Endothelial cell of umbilical vein (primary cell): ENCODE data around the gene DOP1A. TPM values are rescaled to one million over a fixed set of nuclear protein-coding genes. Genes with fewer than 3 reads are reported as not detected.

Experiments used
- BruUV-seq: library from RNA; stranded (reverse); fragments of 400-500 nt; replicated peaks from 2 replicates; lab custom pipeline; 2021; lab: Mats Ljungman, UMichigan
- CTCF ChIA-PET: fragments of 300-600, 350-600 bp; sonication (Branson Sonifier 250); formaldehyde crosslinking; loops from one replicate; lab custom pipeline; 2021; ENCODE audit warnings: antibody characterized with exemption, inconsistent platforms; lab: Charles Lee
- POLR2A ChIA-PET: fragments of 300-600, 350-600 bp; sonication (Branson Sonifier 250); formaldehyde crosslinking; loops from one replicate; lab custom pipeline; 2021; ENCODE audit warnings: antibody characterized with exemption, inconsistent platforms; lab: Charles Lee
- DNase-seq: peaks from one replicate; pipeline ENCODE4 v3.0.0-alpha.2; 2011; ENCODE audit warnings: low read depth, low spot score
- FAIRE-seq: peaks from 2 replicates; lab custom pipeline; 2011; peaks lifted over from hg19 to GRCh38; lab: Jason Lieb, UNC
- H2AFZ ChIP-seq: 2 replicates; pipeline ENCODE4 v1.6.0; 2012; ENCODE audit warnings: low read depth, low read length, control low read depth, inconsistent platforms
- H3K27ac ChIP-seq: 2 replicates; pipeline ENCODE4 v1.5.1; 2011; ENCODE audit warnings: low read depth, mild to moderate bottlenecking, control low read depth, low read length, moderate library complexity; ENCODE audit not compliant: insufficient read depth
- H3K27me3 ChIP-seq, 2 experiments: 2 replicates each; pipeline versions ENCODE4 v1.6.0 to v1.6.1; 2011; ENCODE audit warnings: low read length in 2 of 2, mixed read lengths in 1 of 2; ENCODE audit not compliant: control insufficient read depth in 2 of 2, insufficient read depth in 2 of 2
- H3K36me3 ChIP-seq, 2 experiments: 2 replicates in 1 of 2; 3 replicates in 1 of 2; pipeline ENCODE4 v1.5.1; 2011; ENCODE audit warnings: low read length in 2 of 2, mild to moderate bottlenecking in 1 of 2, moderate library complexity in 1 of 2; ENCODE audit not compliant: control insufficient read depth in 2 of 2, insufficient read depth in 2 of 2; ENCODE audit errors: extremely low read depth in 1 of 2
- H3K4me1 ChIP-seq: 3 replicates; pipeline ENCODE4 v1.5.1; 2011; ENCODE audit warnings: mild to moderate bottlenecking, low read length; ENCODE audit not compliant: control insufficient read depth, insufficient read depth; ENCODE audit errors: extremely low read depth
- H3K4me2 ChIP-seq: 2 replicates; pipeline ENCODE4 v1.6.1; 2011; ENCODE audit warnings: low read length, control low read depth, mixed read lengths; ENCODE audit not compliant: insufficient read depth
- H3K4me3 ChIP-seq, 3 experiments: fragments of 200-600 bp in 1 of 3; sonication (generic), shearing (Covaris generic) in 1 of 3; replicated peaks in 1 of 3; 2 replicates each; pipeline ENCODE4 v1.5.1; 2011 to 2016; ENCODE audit warnings: control low read depth in 3 of 3, low read length in 3 of 3, mild to moderate bottlenecking in 2 of 3, inconsistent platforms in 1 of 3, low read depth in 1 of 3, moderate library complexity in 1 of 3; ENCODE audit not compliant: insufficient read depth in 1 of 3
- H3K79me2 ChIP-seq: 2 replicates; pipeline ENCODE4 v1.6.0; 2012; ENCODE audit warnings: low read length, inconsistent platforms; ENCODE audit not compliant: control insufficient read depth, insufficient read depth
- H3K9ac ChIP-seq: replicated peaks from 2 replicates; pipeline ENCODE3; 2011; ENCODE audit warnings: low read length, control low read depth; ENCODE audit not compliant: insufficient read depth; ENCODE audit errors: extremely low read depth
- H3K9me1 ChIP-seq: replicated peaks from 3 replicates; pipeline ENCODE4 v1.6.0; 2011; ENCODE audit warnings: mild to moderate bottlenecking, low read length; ENCODE audit not compliant: control insufficient read depth, insufficient read depth; ENCODE audit errors: extremely low read depth
- H3K9me3 ChIP-seq: replicated peaks from 2 replicates; pipeline ENCODE4 v1.5.1; 2012; ENCODE audit warnings: low read length, inconsistent platforms; ENCODE audit not compliant: control insufficient read depth, insufficient read depth
- H4K20me1 ChIP-seq: replicated peaks from 2 replicates; pipeline ENCODE3; 2011; ENCODE audit warnings: mild to moderate bottlenecking, low read length; ENCODE audit not compliant: control insufficient read depth, insufficient read depth; ENCODE audit errors: extremely low read depth
- CTCF ChIP-seq, 2 donors: IDR thresholded peaks; 1 replicate in 1 of 2; 2 replicates in 1 of 2; pipeline ENCODE4 v1.5.1; 2011; ENCODE audit warnings: low read length in 2 of 2, mild to moderate bottlenecking in 2 of 2, moderate library complexity in 2 of 2, control low read depth in 1 of 2, inconsistent platforms in 1 of 2, low read depth in 1 of 2; ENCODE audit not compliant: insufficient read depth in 1 of 2; ENCODE audit errors: extremely low read depth in 1 of 2
- EZH2 ChIP-seq: IDR thresholded peaks from 2 replicates; pipeline ENCODE4 v1.6.1; 2012; ENCODE audit warnings: borderline replicate concordance, low read depth, mild to moderate bottlenecking, moderate library complexity, low read length, inconsistent platforms; ENCODE audit not compliant: severe bottlenecking
- FOS ChIP-seq: IDR thresholded peaks from 2 replicates; pipeline ENCODE4 v1.6.1; 2011; ENCODE audit warnings: mild to moderate bottlenecking, low read length, moderate library complexity, borderline replicate concordance; ENCODE audit not compliant: insufficient read depth
- GATA2 ChIP-seq: IDR thresholded peaks from 2 replicates; pipeline ENCODE4 v1.7.0; 2011; ENCODE audit warnings: low read depth, mild to moderate bottlenecking, moderate library complexity, mixed read lengths, low read length; ENCODE audit not compliant: insufficient read length, insufficient read depth
- JUN ChIP-seq: IDR thresholded peaks from 2 replicates; pipeline ENCODE4 v1.6.1; 2011; ENCODE audit warnings: borderline replicate concordance, low read depth; ENCODE audit not compliant: insufficient read length, insufficient read depth
- MAX ChIP-seq: IDR thresholded peaks from 2 replicates; pipeline ENCODE4 v1.6.1; 2011; ENCODE audit not compliant: insufficient read depth, insufficient read length
- MYC ChIP-seq: IDR thresholded peaks from one replicate; pipeline ENCODE4 v1.6.1; 2011; ENCODE audit warnings: mild to moderate bottlenecking, low read depth, low read length
- POLR2A ChIP-seq: IDR thresholded peaks from 2 replicates; pipeline ENCODE4 v1.6.1; 2012; ENCODE audit warnings: low read depth, mild to moderate bottlenecking, control low read depth, low read length
- POLR2AphosphoS5 ChIP-seq: IDR thresholded peaks from 2 replicates; pipeline ENCODE4 v1.6.1; 2012; ENCODE audit warnings: low read depth, mild to moderate bottlenecking, control low read depth, low read length, moderate library complexity; ENCODE audit not compliant: insufficient read depth
- dilution Hi-C: fragments of 300-500 bp; cut with MboI; formaldehyde crosslinking; loops from one replicate; pipeline ENCODE4 v1.15.0; 2019; ENCODE audit warnings: low sequenced_read_pairs; ENCODE audit not compliant: extremely low pct_ligation_motif_present
- intact Hi-C: fragments of 100-400 bp; cut with micrococcal nuclease; formaldehyde crosslinking; loops from one replicate; pipeline ENCODE4 v1.10.0; 2022
- polyA plus RNA-seq, 4 experiments: library from polyadenylated mRNA; depleted of rRNA in 3 of 4; stranded (reverse) in 3 of 4; unstranded in 1 of 4; fragments of >200 nt; gene quantifications; 2 replicates each; pipeline versions ENCODE4 v1.2.1 to v1.2.3, GENCODE V29; 2011 to 2012; ENCODE audit warnings: missing spikeins in 1 of 4
- total RNA-seq: library from RNA; stranded (reverse); gene quantifications from 2 replicates; pipeline ENCODE4 v1.2.3, GENCODE V29; 2021

Gene DOP1A
- total and polyA plus RNA-seq, 2 donors (not counting 3 experiments of a cell fraction or from before 2014, with no cell fraction given) = 6.3 to 12.3 TPM

- H3K27ac ChIP-seq = peak overlapping the region; percentile 88
Observed at GRCh38 chr6:83199173-83199862, 131.8 kb downstream of the DOP1A start.

More at GRCh38 chr6:83199173-83199862, 131.8 kb downstream of the DOP1A start:
- POLR2A ChIA-PET = interaction anchor here (0.6 kb wide), 2 partner anchors 20 to 317 kb away, joined by 5 to 7 read pairs; no protein-coding TSS in a partner anchor
- no peak overlapping the region for H2AFZ ChIP-seq
- H3K9ac ChIP-seq = peak overlapping the region; percentile 12
- H3K36me3 ChIP-seq = peaks cover 0 to 7% of the 10 kb centered on the region in 2 experiments
- TF ChIP-seq EZH2 (no peak), POLR2AphosphoS5 (no peak), JUN (no peak), FOS (no peak), POLR2A (no peak), MAX (no peak), MYC (no peak), CTCF (IDR thresholded peaks at IDR 0.05; ENCODE audit: extremely low read depth in 1 of 2, insufficient read depth in 1 of 2, low read depth in 1 of 2, low read length in 2 of 2) (no peak), GATA2 (no peak)
- intact Hi-C loops (loop anchor here (10.0 kb wide), 2 partner anchors 835 to 955 kb away; partner anchors contain the start of genes IBTK and TPBG), dilution Hi-C loops (no loop called here)
- H3K27me3 ChIP-seq = no peaks in the 10 kb centered on the region
- no peaks in the 10 kb centered on the region for H3K79me2 ChIP-seq
- TSS peak; percentile 38 for BruUV-seq
- DNase-seq (peak; percentile 41), FAIRE-seq (peak; percentile 72)
- peaks cover 28% of the 10 kb centered on the region for H3K4me1 ChIP-seq
- CTCF ChIA-PET = interaction anchor here (1.4 to 8.7 kb wide), 3 partner anchors 12 to 133 kb away, joined by 4 to 83 read pairs (median 46); partner anchors contain the start of genes DOP1A and UBE3D
- no peaks in the 10 kb centered on the region for H3K9me1 ChIP-seq
- no peak overlapping the region for H3K4me3 ChIP-seq
- H3K4me2 ChIP-seq = peak overlapping the region; percentile 49
- H4K20me1 ChIP-seq = no peaks in the 10 kb centered on the region
- H3K9me3 ChIP-seq = no peaks in the 10 kb centered on the region
